Aorta (tissue), 5 donors: ENCODE results near the gene AHCY. TPM values are rescaled to one million over a fixed set of nuclear protein-coding genes. Genes with fewer than 3 reads are reported as not detected.
"Not testable (repeated sequence)": the region's sequence is repeated elsewhere in the genome, so short reads cannot be mapped to it uniquely, and the experiment has no call there.

Experiments used
- ATAC-seq: fragments of 200-7000 bp; cut with Tn5 transposase; one replicate; pipeline ENCODE4 v1.9.1; 2022; ENCODE audit warnings: moderate library complexity; ENCODE audit not compliant: low FRiP score
- DNase-seq, 2 donors: peaks; one replicate each; pipeline ENCODE4 v3.0.0-alpha.2; 2020
- H3K27ac ChIP-seq, 2 donors: one replicate each; pipeline ENCODE4 v1.5.1; 2013; ENCODE audit warnings: low read length in 2 of 2, mild to moderate bottlenecking in 2 of 2, moderate library complexity in 2 of 2, control low read depth in 1 of 2, inconsistent platforms in 1 of 2, low read depth in 1 of 2
- H3K27me3 ChIP-seq, 2 donors: one replicate each; pipeline ENCODE4 v1.6.1; 2013; ENCODE audit warnings: control low read depth in 1 of 2, low read length in 1 of 2, mild to moderate bottlenecking in 1 of 2, moderate library complexity in 1 of 2; ENCODE audit not compliant: insufficient read depth in 2 of 2, control insufficient read depth in 1 of 2
- H3K36me3 ChIP-seq, 2 donors: one replicate each; pipeline ENCODE4 v1.6.1; 2013; ENCODE audit warnings: control low read depth in 1 of 2, low read length in 1 of 2, mild to moderate bottlenecking in 1 of 2; ENCODE audit not compliant: insufficient read depth in 2 of 2, control insufficient read depth in 1 of 2
- H3K4me1 ChIP-seq, 2 donors: one replicate each; pipeline ENCODE4 v1.6.1; 2013; ENCODE audit warnings: low read length in 2 of 2, control low read depth in 1 of 2, mild to moderate bottlenecking in 1 of 2, moderate library complexity in 1 of 2; ENCODE audit not compliant: insufficient read depth in 2 of 2, control insufficient read depth in 1 of 2
- H3K4me3 ChIP-seq, 2 donors: one replicate each; pipeline ENCODE4 v1.5.1; 2013; ENCODE audit warnings: low read length in 2 of 2, control low read depth in 1 of 2, mild to moderate bottlenecking in 1 of 2
- H3K9me3 ChIP-seq: one replicate; pipeline ENCODE4 v1.6.1; 2013; ENCODE audit warnings: mild to moderate bottlenecking, low read length; ENCODE audit not compliant: control insufficient read depth
- WGBS, 2 donors: extraction: QIAGEN DNeasy Blood & Tissue Kit; methylation state at CpG; one replicate each; pipeline ENCODE4 v1.1.7; 2013; 5-methylcytosine and 5-hydroxymethylcytosine counted together
- intact Hi-C, 2 donors: fragments of 100-400 bp; cut with DNase I; formaldehyde crosslinking; loops; one replicate each; pipeline versions ENCODE4 v1.14.2 to v1.15.0; 2022
- polyA plus RNA-seq, 2 donors: library from polyadenylated mRNA; stranded (reverse); fragments of 200-250 nt; gene quantifications; one replicate each; pipeline ENCODE4 v1.2.3, GENCODE V29; 2013
- total RNA-seq, 2 donors: library from RNA; stranded (reverse); fragmentation: NEBNext Ultra II Directional; extraction: Animal tissue kit (Norgen Biotek cat#: 25700); gene quantifications; one replicate each; pipeline ENCODE4 v1.2.1, GENCODE V29; 2021
- donor health status: healthy with polysubstance abuse.
- donor health status: Bipolar disorder and iron deficiency.
- donor health status: DM: no; HTN: no; CAD: no.
- donor health status: DM: no; HTN: no; CAD: no.
- donor health status: DM: yes; HTN: yes; CAD: no.

AHCY gene
- total and polyA plus RNA-seq, 4 donors = 31.8 to 53.0 (median 38.0) TPM

- intact Hi-C loops = no loop called here
- WGBS, 2 donors = 93 to 97% methylated on average over 4 of the region's 4 CpGs
Observed at GRCh38 chr20:34282041-34282440, 21.1 kb downstream of the AHCY start.

GRCh38 chr20:34281177-34281576 is 22.0 kb downstream of the AHCY start:
- intact Hi-C loops = no loop called here
- Histone ChIP-seq H3K4me1 (no peaks in the 10 kb centered on the region), H3K36me3 (peaks cover 0 to 2% of the 10 kb centered on the region in 2 donors), H3K27me3 (no peaks in the 10 kb centered on the region), H3K27ac (no peak overlapping the region), H3K4me3 (no peak overlapping the region), H3K9me3 (no peaks in the 10 kb centered on the region)
- WGBS, 2 donors = 80 to 84% methylated on average over 3 of the region's 3 CpGs
- no peak for DNase-seq
- ATAC-seq = no peak

More at GRCh38 chr20:34282041-34282440, 21.1 kb downstream of the AHCY start:
- Histone ChIP-seq H3K9me3 (no peaks in the 10 kb centered on the region), H3K4me3 (no peak overlapping the region), H3K4me1 (no peaks in the 10 kb centered on the region), H3K36me3 (peaks cover 0 to 2% of the 10 kb centered on the region in 2 donors), H3K27ac (no peak overlapping the region), H3K27me3 (no peaks in the 10 kb centered on the region)
- DNase-seq = no peak
- no peak for ATAC-seq

GRCh38 chr20:34274694-34275093 is 28.5 kb downstream of the AHCY start:
- WGBS, 2 donors = 96 to 98% methylated on average over 7 of the region's 7 CpGs
- Histone ChIP-seq H3K36me3 (no peaks in the 10 kb centered on the region), H3K9me3 (no peaks in the 10 kb centered on the region), H3K4me3 (no peak overlapping the region), H3K27me3 (no peaks in the 10 kb centered on the region), H3K27ac (no peak overlapping the region), H3K4me1 (no peaks in the 10 kb centered on the region)
- intact Hi-C loops = no loop called here
- DNase-seq = no peak
- ATAC-seq = no peak

GRCh38 chr20:34271956-34272355 is 31.2 kb downstream of the AHCY start:
- no peak overlapping the region for H3K4me3 ChIP-seq
- no peaks in the 10 kb centered on the region for H3K4me1 ChIP-seq
- no peak overlapping the region for H3K27ac ChIP-seq
- no peaks in the 10 kb centered on the region for H3K36me3 ChIP-seq
- H3K9me3 ChIP-seq = no peaks in the 10 kb centered on the region
- DNase-seq (no peak), ATAC-seq (no peak)
- no peaks in the 10 kb centered on the region for H3K27me3 ChIP-seq
- intact Hi-C loops = no loop called here
- 86 to 91% methylated on average over 2 of the region's 2 CpGs for WGBS, 2 donors

GRCh38 chr20:34269996-34270627 is 33.0 kb downstream of the AHCY start:
- intact Hi-C loops = no loop called here
- Histone ChIP-seq H3K27me3 (no peaks in the 10 kb centered on the region), H3K36me3 (no peaks in the 10 kb centered on the region), H3K9me3 (no peaks in the 10 kb centered on the region), H3K4me3 (no peak overlapping the region), H3K27ac (no peak overlapping the region), H3K4me1 (no peaks in the 10 kb centered on the region)
- WGBS, 2 donors = 86 to 90% methylated on average over 9 of the region's 9 CpGs
- DNase-seq (no peak), ATAC-seq (no peak)

GRCh38 chr20:34268851-34269636 is 34.1 kb downstream of the AHCY start:
- intact Hi-C loops = no loop called here
- DNase-seq = peak; percentile 52 to 77
- H3K4me1 ChIP-seq = no peaks in the 10 kb centered on the region
- peak overlapping the region in 1 of 2 donors; percentile 37 for H3K4me3 ChIP-seq
- WGBS, 2 donors = 6% methylated on average over 46 to 58 of the region's 58 CpGs
- H3K27ac ChIP-seq = no peak overlapping the region
- H3K9me3 ChIP-seq = no peaks in the 10 kb centered on the region
- H3K36me3 ChIP-seq = no peaks in the 10 kb centered on the region
- peak; percentile 65 for ATAC-seq
- H3K27me3 ChIP-seq = no peaks in the 10 kb centered on the region

- Histone ChIP-seq H3K4me3 (no peak overlapping the region), H3K36me3 (no peaks in the 10 kb centered on the region), H3K27me3 (no peaks in the 10 kb centered on the region), H3K9me3 (no peaks in the 10 kb centered on the region), H3K27ac (no peak overlapping the region), H3K4me1 (no peaks in the 10 kb centered on the region)
- intact Hi-C loops = no loop called here
- 97% methylated on average over 12 of the region's 12 CpGs for WGBS, 2 donors
- ATAC-seq (no peak), DNase-seq (peak in 1 of 2 donors; percentile 49)
Observed at GRCh38 chr20:34268145-34268544, 35.0 kb downstream of the AHCY start.

GRCh38 chr20:34264141-34264540 is 39.0 kb downstream of the AHCY start:
- Histone ChIP-seq H3K4me1 (no peaks in the 10 kb centered on the region), H3K27me3 (no peaks in the 10 kb centered on the region), H3K36me3 (no peaks in the 10 kb centered on the region), H3K27ac (no peak overlapping the region), H3K9me3 (no peaks in the 10 kb centered on the region), H3K4me3 (no peak overlapping the region)
- WGBS, 2 donors = 95 to 97% methylated on average over 5 of the region's 5 CpGs
- ATAC-seq = no peak
- no peak for DNase-seq
- intact Hi-C loops = no loop called here

- H3K4me3 ChIP-seq, H3K27me3 ChIP-seq, H3K4me1 ChIP-seq, H3K9me3 ChIP-seq, H3K36me3 ChIP-seq, ATAC-seq, intact Hi-C loops, H3K27ac ChIP-seq: not testable (repeated sequence)
- 96 to 97% methylated on average over 8 of the region's 8 CpGs for WGBS, 2 donors
- peak in 1 of 2 donors; percentile 31 for DNase-seq
Observed at GRCh38 chr20:34263468-34263867, 39.7 kb downstream of the AHCY start.
